OCI-LY3 (cell line): ENCODE data around the gene IQSEC1.

ENCODE experiments used
- CTCF ChIP-seq: fragments of 200-600, 300-600 bp; sonication (generic); IDR thresholded peaks from 2 replicates; pipeline ENCODE4 v1.5.1; 2014; ENCODE audit warnings: antibody characterized with exemption, low read length, low read depth
- EZH2phosphoT487 ChIP-seq: fragments of 200-600 bp; shearing (Covaris generic); IDR thresholded peaks from 2 replicates; pipeline ENCODE4 v1.6.1; 2018; ENCODE audit warnings: antibody characterized with exemption, mixed run types, low read depth

GRCh38 chr3:12972043-12972442 is 101.2 kb downstream of the IQSEC1 start:
- TF ChIP-seq CTCF (no peak), EZH2phosphoT487 (no peak)
